HL-60 (cell line): ENCODE measurements around the gene DPAGT1.

Experiments used
- DNase-seq, 2 experiments: peaks; one replicate each; pipeline ENCODE4 v3.0.0-alpha.2; 2010 to 2020; ENCODE audit warnings: low read depth in 1 of 2, low spot score in 1 of 2
- H3K27ac ChIP-seq: fragments of 250-450 bp; sonication (Bioruptor Pico); replicated peaks from 2 replicates; pipeline ENCODE4 v1.5.1; 2020; ENCODE audit warnings: mild to moderate bottlenecking, moderate library complexity
- H3K27me3 ChIP-seq: fragments of 250-450 bp; sonication (Bioruptor Pico); 2 replicates; pipeline ENCODE4 v1.5.1; 2021; ENCODE audit warnings: mild to moderate bottlenecking, moderate library complexity; ENCODE audit not compliant: insufficient read depth, poor library complexity, severe bottlenecking
- H3K4me3 ChIP-seq: replicated peaks from 2 replicates; pipeline ENCODE4 v1.5.1; 2011; ENCODE audit warnings: mild to moderate bottlenecking, control low read depth, low read length; ENCODE audit not compliant: insufficient read depth
- CTCF ChIP-seq: IDR thresholded peaks from one replicate; pipeline ENCODE4 v1.5.1; 2011; ENCODE audit warnings: low read length, control low read depth, inconsistent platforms; ENCODE audit not compliant: insufficient read depth
- GABPA ChIP-seq: IDR thresholded peaks from 2 replicates; pipeline ENCODE4 v1.6.1; 2012; ENCODE audit warnings: low read depth
- POLR2AphosphoS5 ChIP-seq: IDR thresholded peaks from 2 replicates; pipeline ENCODE4 v1.6.1; 2012; ENCODE audit warnings: low read depth
- REST ChIP-seq: IDR thresholded peaks from 2 replicates; pipeline ENCODE4 v1.6.1; 2012; ENCODE audit warnings: low read depth; ENCODE audit not compliant: insufficient replicate concordance
- SPI1 ChIP-seq: IDR thresholded peaks from 2 replicates; pipeline ENCODE4 v1.6.1; 2012; ENCODE audit warnings: low read depth, mild to moderate bottlenecking, borderline replicate concordance

The DPAGT1 gene

GRCh38 chr11:119085437-119085847 is 16.2 kb downstream of the DPAGT1 start:
- peak overlapping the region; percentile 99 for H3K27ac ChIP-seq
- no peak for DNase-seq
- TF ChIP-seq POLR2AphosphoS5 (no peak), SPI1 (no peak), REST (no peak), CTCF (no peak), GABPA (no peak)
- H3K4me3 ChIP-seq = peak overlapping the region; percentile 61
- H3K27me3 ChIP-seq = no peaks in the 10 kb centered on the region

- Histone ChIP-seq H3K27me3 (no peaks in the 10 kb centered on the region), H3K27ac (peak within 1 kb of the TSS; percentile 99), H3K4me3 (peak within 1 kb of the TSS; percentile 61)
- TF ChIP-seq CTCF = no peak
- TF ChIP-seq GABPA = peak; percentile 71
- TF ChIP-seq SPI1 = peak; percentile 22; the same call in 1 of the 2 replicates
- peak; percentile 90; the same call in 1 of the 2 replicates for TF ChIP-seq POLR2AphosphoS5
- peak; percentile 95 to 97 for DNase-seq
Observed at GRCh38 chr11:119084663-119085436, 16.8 kb downstream of the DPAGT1 start, which contains the start of gene HMBS. HMBS (plus strand) TSS chr11:119084881; CDS start chr11:119085034, 153 bp downstream.

- Histone ChIP-seq H3K4me3 (no peak overlapping the region), H3K27ac (no peak overlapping the region), H3K27me3 (no peaks in the 10 kb centered on the region)
- TF ChIP-seq POLR2AphosphoS5 = no peak
- TF ChIP-seq GABPA = no peak
- no peak for TF ChIP-seq REST
- no peak for TF ChIP-seq SPI1
- TF ChIP-seq CTCF = no peak
- no peak for DNase-seq
Observed at GRCh38 chr11:119081682-119082260, 19.9 kb downstream of the DPAGT1 start.
